Fibroblast of lung (primary cell): ENCODE results near the gene TMEM154. TPM values are rescaled to one million over a fixed set of nuclear protein-coding genes. Genes with fewer than 3 reads are reported as not detected.

Experiments
- DNase-seq, 2 donors: peaks; one replicate each; pipeline versions ENCODE4 v3.0.0 to v3.0.0-alpha.2; 2010; ENCODE audit warnings: low read depth in 2 of 2
- H2AFZ ChIP-seq: 2 replicates; pipeline ENCODE4 v1.5.1; 2012; ENCODE audit warnings: low read length, control low read depth, inconsistent platforms
- H3K27ac ChIP-seq: 2 replicates; pipeline ENCODE4 v1.5.1; 2011; ENCODE audit warnings: low read length, control low read depth; ENCODE audit not compliant: insufficient read depth
- H3K27me3 ChIP-seq: 2 replicates; pipeline ENCODE4 v1.5.1; 2011; ENCODE audit warnings: mild to moderate bottlenecking, low read length; ENCODE audit not compliant: control insufficient read depth, insufficient read depth
- H3K36me3 ChIP-seq: 2 replicates; pipeline ENCODE4 v1.5.1; 2011; ENCODE audit warnings: low read length; ENCODE audit not compliant: control insufficient read depth, insufficient read depth
- H3K4me1 ChIP-seq: 2 replicates; pipeline ENCODE4 v1.5.1; 2011; ENCODE audit warnings: low read length; ENCODE audit not compliant: control insufficient read depth, insufficient read depth; ENCODE audit errors: extremely low read depth
- H3K4me2 ChIP-seq: 2 replicates; pipeline ENCODE4 v1.5.1; 2011; ENCODE audit warnings: low read length, control low read depth; ENCODE audit not compliant: insufficient read depth; ENCODE audit errors: extremely low read depth
- H3K4me3 ChIP-seq, 4 experiments: fragments of 200-600 bp in 1 of 4; sonication (generic) in 1 of 4; replicated peaks in 1 of 4; 2 replicates each; pipeline ENCODE4 v1.5.1; 2011 to 2016; ENCODE audit warnings: low read length in 4 of 4, low read depth in 3 of 4, mild to moderate bottlenecking in 3 of 4, control low read depth in 2 of 4, inconsistent platforms in 1 of 4, mixed read lengths in 1 of 4; ENCODE audit not compliant: insufficient read depth in 1 of 4; ENCODE audit errors: control extremely low read depth in 1 of 4
- H3K79me2 ChIP-seq: 2 replicates; pipeline ENCODE4 v1.5.1; 2012; ENCODE audit warnings: mild to moderate bottlenecking, low read length, inconsistent platforms; ENCODE audit not compliant: control insufficient read depth, insufficient read depth
- H3K9ac ChIP-seq: 2 replicates; pipeline ENCODE4 v1.5.1; 2011; ENCODE audit warnings: mild to moderate bottlenecking, low read length, control low read depth; ENCODE audit not compliant: insufficient read depth
- H3K9me3 ChIP-seq: 2 replicates; pipeline ENCODE4 v1.5.1; 2012; ENCODE audit warnings: low read depth, low read length; ENCODE audit not compliant: control insufficient read depth, insufficient read depth
- H4K20me1 ChIP-seq: 2 replicates; pipeline ENCODE4 v1.5.1; 2011; ENCODE audit warnings: low read length; ENCODE audit not compliant: control insufficient read depth, insufficient read depth; ENCODE audit errors: extremely low read depth
- CTCF ChIP-seq, 2 donors: IDR thresholded peaks in 1 of 2; conservative IDR thresholded peaks in 1 of 2; 1 replicate in 1 of 2; 2 replicates in 1 of 2; pipeline ENCODE4 v1.5.1; 2011 to 2012; ENCODE audit warnings: low read length in 2 of 2, control low read depth in 1 of 2, inconsistent platforms in 1 of 2, low read depth in 1 of 2, mild to moderate bottlenecking in 1 of 2
- EZH2 ChIP-seq: IDR thresholded peaks from 2 replicates; pipeline ENCODE4 v1.5.1; 2012; ENCODE audit warnings: low read length, control low read depth, mild to moderate bottlenecking; ENCODE audit errors: missing control alignments
- polyA plus RNA-seq, 2 donors: library from polyadenylated mRNA; depleted of rRNA in 1 of 2; stranded (reverse) in 1 of 2; unstranded in 1 of 2; fragments of >200 nt; gene quantifications; 2 replicates each; pipeline ENCODE4 v1.2.1, GENCODE V29; 2011 to 2012; ENCODE audit warnings: missing spikeins in 1 of 2
- total RNA-seq: library from RNA; depleted of rRNA; stranded (reverse); fragments of >200 nt; gene quantifications from 2 replicates; pipeline ENCODE4 v1.2.1, GENCODE V29; 2014

Gene TMEM154
- total and polyA plus RNA-seq, 2 donors (not counting 1 experiment from before 2014, with no cell fraction given), result 0.50 to 3.7 TPM

- no peaks in the 10 kb centered on the region for H4K20me1 ChIP-seq
- no peak overlapping the region for H3K9ac ChIP-seq
- no peak overlapping the region for H3K4me3 ChIP-seq
- no peak overlapping the region for H2AFZ ChIP-seq
- TF ChIP-seq CTCF (conservative IDR thresholded peaks at IDR 0.05 in 1 of 2, IDR thresholded peaks at IDR 0.05 in 1 of 2; ENCODE audit: low read depth in 1 of 2, low read length in 2 of 2), result no peak
- TF ChIP-seq EZH2, result no peak
- no peak overlapping the region for H3K27ac ChIP-seq
- DNase-seq, result no peak
- H3K9me3 ChIP-seq, result no peaks in the 10 kb centered on the region
- peaks cover 3% of the 10 kb centered on the region for H3K4me1 ChIP-seq
- H3K4me2 ChIP-seq, result no peak overlapping the region
- H3K79me2 ChIP-seq, result no peaks in the 10 kb centered on the region
- H3K36me3 ChIP-seq, result no peaks in the 10 kb centered on the region
- peaks cover 5% of the 10 kb centered on the region for H3K27me3 ChIP-seq
Observed at GRCh38 chr4:152684587-152684986, 4.8 kb upstream of the TMEM154 start.

GRCh38 chr4:152684007-152684406, 4.2 kb upstream of the TMEM154 start:
- Histone ChIP-seq H3K36me3 (no peaks in the 10 kb centered on the region), H3K4me1 (peaks cover 3% of the 10 kb centered on the region), H3K27ac (no peak overlapping the region), H4K20me1 (no peaks in the 10 kb centered on the region), H3K9me3 (no peaks in the 10 kb centered on the region), H3K79me2 (no peaks in the 10 kb centered on the region), H3K4me2 (no peak overlapping the region), H3K9ac (no peak overlapping the region), H3K27me3 (peaks cover 5% of the 10 kb centered on the region), H2AFZ (no peak overlapping the region), H3K4me3 (no peak overlapping the region)
- TF ChIP-seq CTCF (conservative IDR thresholded peaks at IDR 0.05 in 1 of 2, IDR thresholded peaks at IDR 0.05 in 1 of 2; ENCODE audit: low read depth in 1 of 2, low read length in 2 of 2) (no peak), EZH2 (no peak)
- no peak for DNase-seq

- Histone ChIP-seq H3K4me3 (no peak overlapping the region), H3K27me3 (peaks cover 2% of the 10 kb centered on the region), H4K20me1 (no peaks in the 10 kb centered on the region), H3K9ac (no peak overlapping the region), H3K79me2 (no peaks in the 10 kb centered on the region), H3K9me3 (no peaks in the 10 kb centered on the region), H2AFZ (no peak overlapping the region), H3K4me2 (no peak overlapping the region), H3K36me3 (no peaks in the 10 kb centered on the region), H3K4me1 (peaks cover 3% of the 10 kb centered on the region), H3K27ac (no peak overlapping the region)
- TF ChIP-seq EZH2 (no peak), CTCF (conservative IDR thresholded peaks at IDR 0.05 in 1 of 2, IDR thresholded peaks at IDR 0.05 in 1 of 2; ENCODE audit: low read depth in 1 of 2, low read length in 2 of 2) (no peak)
- DNase-seq, result no peak
Observed at GRCh38 chr4:152682143-152682941, 2.5 kb upstream of the TMEM154 start.
